CD4-positive, alpha-beta T cell treated with Interleukin-1 beta for 1 hour (primary cell): ENCODE data around the gene NFYA.

ENCODE experiments used
- DNase-seq, 2 donors: peaks; one replicate each; pipeline ENCODE4 v3.0.0-alpha.2; 2020 to 2022

NFYA gene

GRCh38 chr6:41047306-41047705 is 25.5 kb upstream of the NFYA start:
- no peak for DNase-seq

GRCh38 chr6:41047745-41048732 is 24.7 kb upstream of the NFYA start:
- DNase-seq = no peak

DNA sequence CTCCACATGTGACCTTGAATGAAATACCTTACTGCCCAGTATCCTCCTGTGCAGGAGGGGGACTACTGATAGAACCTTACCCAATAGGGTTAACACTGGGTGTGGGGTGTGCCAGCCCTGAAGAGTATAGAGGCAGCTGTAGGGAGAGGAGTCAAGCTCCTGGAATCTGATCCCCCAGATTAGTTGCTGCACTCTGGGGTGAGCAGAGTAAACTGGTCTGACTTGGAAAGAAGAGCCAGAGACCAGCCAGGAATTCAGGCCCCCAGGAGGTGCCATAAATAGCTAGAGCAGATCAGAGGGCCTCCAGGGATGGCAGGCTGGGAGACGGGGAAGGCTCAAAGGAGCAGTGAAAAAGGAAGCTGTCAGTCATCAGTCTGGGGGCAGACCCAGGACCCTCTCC is 23.3 kb upstream of the NFYA start:
- no peak for DNase-seq

- DNase-seq = no peak
These were observed 22.8 kb upstream of the NFYA start for GRCh38 chr6:41049955-41050354.

- no peak for DNase-seq
These were observed 22.2 kb upstream of the NFYA start for GRCh38 chr6:41050536-41050935.

DNA sequence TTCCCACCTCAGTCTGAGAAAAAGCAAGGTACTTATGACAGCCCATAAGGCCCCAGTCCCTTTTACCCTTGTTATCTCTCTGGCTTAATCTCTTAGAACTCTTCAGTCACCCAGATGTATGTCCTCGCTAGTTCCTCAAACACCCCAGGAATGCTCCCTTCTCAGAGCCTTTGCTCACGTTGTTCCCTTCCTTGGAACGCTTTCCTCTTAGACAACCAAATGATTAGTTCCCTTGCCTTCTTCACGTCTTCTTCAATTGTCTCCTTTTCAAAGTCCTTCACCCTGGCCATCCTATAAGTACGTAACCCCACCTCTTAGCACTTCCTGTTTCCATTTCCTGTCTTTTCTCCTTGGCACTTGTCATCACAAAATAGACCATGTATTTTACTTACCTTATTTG is 20.9 kb upstream of the NFYA start:
- no peak for DNase-seq

DNA sequence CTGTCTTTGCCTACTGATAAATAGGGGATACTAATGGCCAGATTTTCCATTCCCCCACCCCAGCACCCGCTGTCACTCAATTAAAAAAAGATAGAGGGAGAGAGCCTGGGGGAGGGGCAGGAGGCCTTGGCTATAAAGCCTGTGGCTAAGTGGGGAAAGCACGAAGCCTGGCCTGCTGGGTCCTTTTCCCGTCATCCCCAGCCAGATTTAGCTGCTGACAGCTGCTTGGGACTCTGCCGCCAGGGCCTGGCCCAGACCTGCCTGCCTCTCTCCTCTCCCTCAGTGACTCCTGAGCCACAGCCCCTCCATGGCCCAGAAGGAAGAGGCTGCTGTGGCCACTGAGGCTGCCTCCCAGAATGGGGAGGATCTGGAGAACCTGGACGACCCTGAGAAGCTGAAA is 19.7 kb upstream of the NFYA start, which contains the start of gene APOBEC2:
TSS of gene APOBEC2 (plus strand) at position 162 of the 400 bp plus-strand sequence. CDS start at position 308, 146 bp downstream.
- DNase-seq = no peak

DNA sequence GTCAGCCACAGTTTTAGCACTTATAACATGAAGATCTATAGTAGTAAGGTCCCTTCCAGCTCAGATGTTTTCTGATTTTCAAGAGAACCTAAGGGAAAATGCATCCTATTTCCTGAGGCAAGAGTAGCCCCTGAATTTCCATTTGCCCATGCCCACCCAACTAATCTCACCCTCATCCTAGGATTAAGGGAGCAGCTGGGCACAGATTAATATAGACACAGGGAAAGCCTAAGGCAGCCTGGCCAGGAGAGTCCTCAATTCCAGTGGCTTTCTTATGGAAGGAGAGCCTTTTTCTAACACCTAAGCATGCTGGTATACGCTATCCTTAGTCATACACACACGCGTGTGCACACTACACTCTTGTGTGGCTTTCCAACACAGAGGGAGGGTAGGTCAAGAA is 18.3 kb upstream of the NFYA start:
- no peak for DNase-seq

GRCh38 chr6:41055149-41055548 is 17.6 kb upstream of the NFYA start:
- DNase-seq = no peak

DNA sequence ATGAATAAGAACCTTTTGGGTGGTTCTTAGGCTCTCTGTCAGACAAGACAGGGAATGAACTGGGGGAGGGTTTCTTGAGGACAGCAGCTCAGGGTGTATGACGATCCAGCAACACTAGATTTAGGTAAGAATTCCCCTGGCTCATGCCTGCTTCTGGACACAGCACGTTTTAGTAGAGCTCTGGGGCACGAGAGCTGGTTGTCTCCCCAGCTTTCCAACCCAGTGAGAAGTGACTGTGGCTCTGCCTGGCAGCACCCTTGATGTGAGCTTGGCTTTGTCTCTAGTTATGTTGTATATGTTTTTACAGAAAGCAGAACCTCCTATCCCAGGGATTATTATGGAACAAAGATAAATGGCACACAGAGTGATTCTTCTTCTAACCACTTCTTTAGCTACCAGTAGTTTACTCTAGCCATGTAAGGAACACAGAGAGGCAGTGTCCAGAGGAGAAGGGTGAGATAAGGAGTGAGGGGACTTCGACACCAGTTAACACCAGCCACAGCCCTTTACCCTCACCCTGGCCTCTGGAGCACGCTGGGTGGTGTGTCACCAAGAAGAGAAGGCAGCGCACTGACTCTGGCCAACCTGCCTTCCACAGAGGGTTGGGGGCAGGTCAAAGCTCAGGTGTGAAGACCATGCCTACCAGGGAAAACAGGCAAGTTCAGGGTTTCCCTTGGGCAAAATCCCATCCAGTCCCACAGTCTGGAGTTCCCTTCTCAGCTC is 15.8 kb upstream of the NFYA start:
- DNase-seq = no peak

- DNase-seq = no peak
These were observed 14.0 kb upstream of the NFYA start for GRCh38 chr6:41058783-41059181.

GRCh38 chr6:41059556-41059955 is 13.2 kb upstream of the NFYA start:
- no peak for DNase-seq

- no peak for DNase-seq
These were observed 11.5 kb upstream of the NFYA start for GRCh38 chr6:41061196-41061726.

DNA sequence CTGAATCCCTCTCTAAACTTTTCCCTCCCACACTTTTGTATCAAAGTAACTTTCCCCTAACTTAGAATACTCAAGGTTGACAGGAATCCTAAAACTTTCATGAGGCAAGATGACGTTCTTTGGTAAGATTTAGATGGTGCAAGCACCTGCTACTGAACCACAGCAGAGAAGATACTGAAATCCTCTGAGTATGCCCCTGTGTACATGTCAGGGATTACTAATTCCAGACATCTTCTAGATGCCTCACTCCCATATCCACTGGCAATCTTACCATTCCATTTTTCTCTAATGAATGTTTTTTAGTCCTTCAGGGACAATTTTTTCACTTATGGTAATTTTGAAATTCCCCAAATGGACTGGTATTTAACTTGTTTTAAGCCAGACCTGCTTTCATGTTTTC is 10.7 kb upstream of the NFYA start:
- DNase-seq = no peak

DNA sequence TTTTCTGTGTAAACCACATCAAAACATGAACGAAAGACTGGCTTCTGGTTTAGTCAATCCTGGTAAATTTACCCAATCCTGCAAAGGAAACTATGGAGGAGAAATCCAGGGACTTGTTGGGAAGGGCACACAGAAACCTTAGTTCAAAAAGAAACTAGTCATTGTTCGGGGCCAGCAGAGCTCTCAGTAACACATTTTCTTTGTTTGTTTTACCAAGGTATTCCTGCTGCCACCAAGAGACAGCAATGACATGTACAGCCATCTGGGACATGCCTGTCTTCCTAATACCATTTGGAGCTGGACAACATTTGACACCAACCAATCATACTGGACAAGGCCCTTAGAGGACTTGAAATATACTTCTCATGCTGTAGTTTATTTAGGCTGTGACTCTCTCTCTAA is 8.9 kb upstream of the NFYA start:
- no peak for DNase-seq

DNA sequence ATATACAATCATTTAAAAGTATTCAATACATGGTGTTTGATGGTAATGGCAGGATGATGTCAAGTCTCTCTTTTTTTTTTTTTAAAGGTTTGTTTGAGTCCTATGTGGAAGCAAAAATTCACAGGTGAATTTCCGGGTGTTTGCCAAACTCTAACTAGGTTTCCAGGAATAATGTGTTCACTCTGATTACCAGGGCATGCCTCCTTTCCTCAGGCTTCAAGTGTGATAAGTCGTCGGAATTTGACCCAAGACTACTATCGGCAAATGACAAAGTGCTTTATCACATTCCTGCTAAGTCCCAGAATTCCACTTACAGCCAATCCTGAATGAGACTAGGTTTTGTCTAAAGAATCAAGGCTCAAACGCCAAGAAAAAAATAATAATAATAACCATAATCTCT is 7.9 kb upstream of the NFYA start:
- no peak for DNase-seq

GRCh38 chr6:41065550-41066026 is 7.2 kb upstream of the NFYA start:
- DNase-seq = no peak

- DNase-seq = peak; percentile 62 to 64
These were observed 5.9 kb upstream of the NFYA start for GRCh38 chr6:41066867-41067304.

DNA sequence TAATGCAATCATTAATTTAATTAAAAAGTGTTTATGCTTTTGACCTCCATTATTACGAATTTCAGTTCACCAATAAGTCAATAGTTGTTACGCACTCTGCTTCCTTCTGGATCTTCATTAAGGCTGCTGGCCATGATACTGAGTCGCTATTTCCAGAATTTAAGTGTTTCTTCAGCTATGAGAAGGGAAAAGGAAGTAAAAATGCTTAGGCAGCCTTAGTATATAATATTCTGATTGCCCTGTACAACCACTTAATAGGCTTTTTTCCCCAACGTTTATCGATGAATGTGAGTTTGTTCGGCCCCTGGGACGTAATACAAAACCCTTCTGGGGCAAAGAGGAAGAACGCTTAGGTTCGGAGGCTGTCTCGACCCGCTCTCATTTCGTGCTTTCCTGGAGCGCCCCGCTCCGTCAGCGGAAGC is 1.3 kb upstream of the NFYA start:
- no peak for DNase-seq

DNA sequence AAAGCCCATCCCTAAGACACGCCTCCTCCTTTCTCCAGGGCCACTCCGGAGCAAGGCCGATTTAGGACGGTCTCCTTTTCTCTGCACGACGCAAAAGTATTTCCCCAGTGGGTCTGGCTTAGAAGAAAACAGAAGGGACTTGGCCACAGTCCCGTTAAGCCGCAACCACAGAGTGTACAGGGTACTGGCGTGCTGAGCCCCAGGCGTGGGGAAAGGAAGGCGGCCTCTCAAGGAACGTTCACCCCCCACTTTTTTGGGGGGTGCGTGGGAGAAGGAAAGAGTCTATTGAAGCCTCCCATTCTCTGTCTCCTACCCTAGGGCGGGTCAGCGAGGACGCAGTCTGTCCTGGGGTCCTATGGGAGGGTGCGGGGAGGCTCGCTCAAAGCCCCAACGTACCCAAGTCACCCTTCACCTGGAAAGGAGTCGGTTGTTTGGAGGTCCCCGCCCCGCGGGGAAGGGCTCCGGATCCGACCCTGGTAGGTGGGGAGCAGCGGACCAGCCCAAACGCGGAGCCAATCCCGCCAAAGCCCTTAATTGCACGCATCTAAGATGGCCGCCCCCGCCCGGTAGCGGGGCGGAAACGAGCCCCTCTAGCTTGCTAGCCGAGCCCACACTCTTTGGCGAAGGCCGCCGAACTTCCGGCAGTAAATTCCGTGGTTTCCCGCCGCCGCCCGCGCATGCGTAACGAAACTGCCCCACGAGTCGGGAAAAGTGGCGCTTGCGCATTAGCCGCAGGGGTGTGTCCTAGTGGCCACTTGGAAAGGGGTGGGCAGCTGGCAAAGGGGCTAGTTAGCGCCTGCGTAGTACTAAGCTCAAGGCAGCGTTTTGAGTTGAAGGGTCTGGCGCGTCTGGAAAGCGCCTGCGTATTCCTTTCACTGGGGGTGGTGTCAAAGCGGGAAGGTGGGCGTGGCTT is 595 bp upstream of the NFYA start, which contains the start of gene OARD1:
TSS of gene OARD1 (minus strand) at position 434 of the 913 bp plus-strand sequence. CDS start 722 bp downstream, outside the sequence.
- peak; percentile 100 for DNase-seq

GRCh38 chr6:41073203-41073967 is 611 bp downstream of the NFYA start:
- peak; percentile 88 to 90 for DNase-seq
